Measurements from ENCODE around the gene SLC41A1. TPM values are rescaled to one million over a fixed set of nuclear protein-coding genes. Genes with fewer than 3 reads are reported as not detected.

Gene SLC41A1
- total and polyA plus RNA-seq, 9 of the 15 experiments (the other 6 are each of a cell fraction or from before 2014, with no cell fraction given), result 4.1 to 29.3 (median 11.4) TPM

DNA sequence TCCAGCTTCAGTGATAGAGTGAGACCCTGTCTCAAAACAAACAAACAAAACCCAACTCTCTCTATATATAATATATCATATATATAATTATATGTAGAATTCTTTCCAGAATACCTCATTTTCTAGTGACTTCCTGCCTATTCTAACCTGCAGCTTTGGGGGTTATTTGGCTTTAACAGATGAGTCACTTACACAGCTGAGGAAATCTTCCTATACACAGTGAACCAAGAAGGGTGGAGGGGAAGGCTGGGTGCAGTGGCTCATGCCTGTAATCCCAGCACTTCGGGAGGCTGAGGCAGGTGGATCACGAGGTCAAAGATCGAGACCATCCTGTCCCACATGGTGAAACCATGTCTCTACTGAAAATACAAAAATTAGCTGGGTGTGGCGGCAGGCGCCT lies 47.0 kb downstream of the SLC41A1 start:
- BruUV-seq (replicated peaks), result no TSS peak
- Histone ChIP-seq H3K79me2 (ENCODE audit: control insufficient read depth, insufficient read depth, low read length) (no peaks in the 10 kb centered on the region), H3K9me3 (replicated peaks; ENCODE audit: control insufficient read depth, insufficient read depth, low read depth, low read length) (no peaks in the 10 kb centered on the region), H3K4me1 (replicated peaks in 1 of 2; ENCODE audit: control insufficient read depth in 2 of 2, insufficient read depth in 2 of 2, low read length in 2 of 2) (no peaks in the 10 kb centered on the region; a peak in 1 of 5 replicates), H3K36me3 (ENCODE audit: control insufficient read depth, insufficient read depth, low read length) (no peaks in the 10 kb centered on the region), H3K4me2 (ENCODE audit: insufficient read depth, low read length) (no peak overlapping the region), H3K9me1 (ENCODE audit: control insufficient read depth, insufficient read depth, low read length) (no peaks in the 10 kb centered on the region), H3K27ac (ENCODE audit: extremely low read depth, low read depth, low read length) (no peak overlapping the region), H4K20me1 (replicated peaks; ENCODE audit: control insufficient read depth, insufficient read depth, low read length) (no peaks in the 10 kb centered on the region), H2AFZ (ENCODE audit: low read depth, low read length) (no peak overlapping the region), H3K9ac (ENCODE audit: insufficient read depth in 1 of 2, low read depth in 2 of 2, low read length in 2 of 2) (no peak overlapping the region), H3K27me3 (ENCODE audit: control insufficient read depth in 2 of 2, insufficient read depth in 2 of 2, low read length in 2 of 2) (no peaks in the 10 kb centered on the region), H3K4me3 (no peak overlapping the region)
- CTCF ChIA-PET (ENCODE audit: low intra/inter-chr PET ratio), result no interaction called here
- WGBS (ENCODE audit: insufficient coverage, low coverage, missing lambda C conversion rate), result 21% methylated on average over 5 of the region's 5 CpGs
- intact Hi-C loops (cut with micrococcal nuclease), result no loop called here
- POLR2A ChIA-PET, result interaction anchor here (1.2 to 2.8 kb wide), 5 partner anchors 9 to 26 kb away, joined by 3 to 20 read pairs (median 9); partner anchors contain the start of gene RAB29
- no peak for TF ChIP-seq PHB2 (IDR thresholded peaks at IDR 0.05; ENCODE audit: low read depth)
- TF ChIP-seq, protein P1, sequence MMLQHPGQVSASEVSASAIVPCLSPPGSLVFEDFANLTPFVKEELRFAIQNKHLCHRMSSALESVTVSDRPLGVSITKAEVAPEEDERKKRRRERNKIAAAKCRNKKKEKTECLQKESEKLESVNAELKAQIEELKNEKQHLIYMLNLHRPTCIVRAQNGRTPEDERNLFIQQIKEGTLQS (IDR thresholded peaks at IDR 0.05), result peak; percentile 35
- TF ChIP-seq, protein P1 (CRISPR knock-in tag; conservative IDR thresholded peaks at IDR 0.05), result no peak
- DNase-seq (ENCODE audit: extremely low read depth in 1 of 4, low spot score in 3 of 4) (no peak), ATAC-seq (peak; percentile 56), FAIRE-seq (no peak)
- in situ Hi-C loops (cut with MboI), result no loop called here

DNA sequence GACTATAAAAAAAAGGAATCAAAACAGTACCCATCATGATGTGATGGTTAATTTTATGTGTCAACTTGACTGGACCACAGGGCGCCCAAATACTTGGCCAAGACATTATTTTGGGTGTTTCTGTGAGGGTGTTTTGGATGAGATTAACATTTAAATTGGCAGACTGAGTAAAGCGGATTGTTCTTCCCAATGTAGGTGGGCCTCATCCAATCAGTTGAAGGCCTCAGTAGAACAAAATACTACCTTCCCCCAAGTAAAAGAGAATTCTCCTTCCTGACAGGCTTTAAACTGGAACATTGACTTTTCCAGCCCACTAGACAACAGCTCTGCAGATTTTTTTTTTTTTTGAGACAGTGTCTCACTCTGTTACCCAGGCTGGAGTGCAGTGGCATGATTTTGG lies 48.4 kb downstream of the SLC41A1 start:
- Histone ChIP-seq H3K27me3 (ENCODE audit: control insufficient read depth in 2 of 2, insufficient read depth in 2 of 2, low read length in 2 of 2) (no peaks in the 10 kb centered on the region), H2AFZ (ENCODE audit: low read depth, low read length) (no peak overlapping the region), H3K4me2 (ENCODE audit: insufficient read depth, low read length) (no peak overlapping the region), H3K36me3 (ENCODE audit: control insufficient read depth, insufficient read depth, low read length) (no peaks in the 10 kb centered on the region), H3K4me3 (no peak overlapping the region), H3K4me1 (replicated peaks in 1 of 2; ENCODE audit: control insufficient read depth in 2 of 2, insufficient read depth in 2 of 2, low read length in 2 of 2) (no peaks in the 10 kb centered on the region; a peak in 1 of 5 replicates), H3K9me1 (ENCODE audit: control insufficient read depth, insufficient read depth, low read length) (no peaks in the 10 kb centered on the region), H4K20me1 (replicated peaks; ENCODE audit: control insufficient read depth, insufficient read depth, low read length) (no peaks in the 10 kb centered on the region), H3K9ac (ENCODE audit: insufficient read depth in 1 of 2, low read depth in 2 of 2, low read length in 2 of 2) (no peak overlapping the region), H3K79me2 (ENCODE audit: control insufficient read depth, insufficient read depth, low read length) (no peaks in the 10 kb centered on the region), H3K9me3 (replicated peaks; ENCODE audit: control insufficient read depth, insufficient read depth, low read depth, low read length) (no peaks in the 10 kb centered on the region), H3K27ac (ENCODE audit: extremely low read depth, low read depth, low read length) (no peak overlapping the region)
- FAIRE-seq, result no peak
- CTCF ChIA-PET (ENCODE audit: low intra/inter-chr PET ratio), result no interaction called here
- BruUV-seq (replicated peaks), result no TSS peak
- ATAC-seq, result no peak
- 43% methylated on average over 2 of the region's 2 CpGs for WGBS (ENCODE audit: insufficient coverage, low coverage, missing lambda C conversion rate)
- POLR2A ChIA-PET, result interaction anchor here (1.2 to 2.8 kb wide), 4 partner anchors 10 to 15 kb away, joined by 3 to 20 read pairs (median 8); partner anchors contain the start of gene RAB29
- DNase-seq (ENCODE audit: extremely low read depth in 1 of 4, low spot score in 3 of 4), result no peak
- in situ Hi-C loops (cut with MboI) (no loop called here), intact Hi-C loops (cut with micrococcal nuclease) (no loop called here)
- TF ChIP-seq ZNF436 (CRISPR knock-in tag; IDR thresholded peaks at IDR 0.05) (no peak), ZNF79 (CRISPR knock-in tag; IDR thresholded peaks at IDR 0.05; ENCODE audit: low read depth) (peak; percentile 68; the same call in 1 of the 2 replicates), FOXM1 (IDR thresholded peaks at IDR 0.05; ENCODE audit: low read depth) (0 out of 2 replicates have a peak, but pooled peaks have one; percentile 17), FOXM1 (CRISPR knock-in tag; IDR thresholded peaks at IDR 0.05; ENCODE audit: low read depth) (no peak), RBM25 (IDR thresholded peaks at IDR 0.05; ENCODE audit: low read depth, low read length, severe bottlenecking) (peak; percentile 86), MCM5 (IDR thresholded peaks at IDR 0.05; ENCODE audit: low read depth) (no peak), ZNF134 (CRISPR knock-in tag; conservative IDR thresholded peaks at IDR 0.05) (peak; percentile 97), STAT5B (CRISPR knock-in tag; IDR thresholded peaks at IDR 0.05) (no peak)
- TF ChIP-seq, protein P2, sequence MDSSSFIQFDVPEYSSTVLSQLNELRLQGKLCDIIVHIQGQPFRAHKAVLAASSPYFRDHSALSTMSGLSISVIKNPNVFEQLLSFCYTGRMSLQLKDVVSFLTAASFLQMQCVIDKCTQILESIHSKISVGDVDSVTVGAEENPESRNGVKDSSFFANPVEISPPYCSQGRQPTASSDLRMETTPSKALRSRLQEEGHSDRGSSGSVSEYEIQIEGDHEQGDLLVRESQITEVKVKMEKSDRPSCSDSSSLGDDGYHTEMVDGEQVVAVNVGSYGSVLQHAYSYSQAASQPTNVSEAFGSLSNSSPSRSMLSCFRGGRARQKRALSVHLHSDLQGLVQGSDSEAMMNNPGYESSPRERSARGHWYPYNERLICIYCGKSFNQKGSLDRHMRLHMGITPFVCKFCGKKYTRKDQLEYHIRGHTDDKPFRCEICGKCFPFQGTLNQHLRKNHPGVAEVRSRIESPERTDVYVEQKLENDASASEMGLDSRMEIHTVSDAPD (CRISPR knock-in tag; IDR thresholded peaks at IDR 0.05), result no peak

Measured in K562 (cell line).